NT2/D1 (cell line): ENCODE results near the gene HECW1.
A peak's percentile ranks its signal among the peaks of the same experiment; 100 is the strongest.
"Not testable (repeated sequence)": the region's sequence is repeated elsewhere in the genome, so short reads cannot be mapped to it uniquely, and the experiment has no call there.

Experiments used
- DNase-seq: peaks from one replicate; pipeline ENCODE4 v3.0.0-alpha.2; 2011; ENCODE audit warnings: low read depth, low spot score
- H3K27me3 ChIP-seq: 2 replicates; pipeline ENCODE4 v1.6.0; 2011; ENCODE audit warnings: mild to moderate bottlenecking; ENCODE audit not compliant: insufficient read length, insufficient read depth
- H3K36me3 ChIP-seq: 2 replicates; pipeline ENCODE4 v1.6.1; 2011; ENCODE audit warnings: mild to moderate bottlenecking, low read length, mixed read lengths; ENCODE audit not compliant: insufficient read depth, insufficient read length
- H3K4me1 ChIP-seq: 2 replicates; pipeline ENCODE4 v1.5.1; 2011; ENCODE audit not compliant: insufficient read depth, insufficient read length
- H3K4me3 ChIP-seq: 2 replicates; pipeline ENCODE4 v1.5.1; 2011; ENCODE audit warnings: low read depth; ENCODE audit not compliant: insufficient read length
- H3K9ac ChIP-seq: 2 replicates; pipeline ENCODE4 v1.6.0; 2011; ENCODE audit warnings: low read depth; ENCODE audit not compliant: insufficient read length
- H3K9me3 ChIP-seq: 2 replicates; pipeline ENCODE4 v1.5.1; 2011; ENCODE audit warnings: mild to moderate bottlenecking, low read length; ENCODE audit not compliant: insufficient read depth
- SUZ12 ChIP-seq: IDR thresholded peaks from 2 replicates; pipeline ENCODE4 v1.6.1; 2011; ENCODE audit not compliant: insufficient read length, insufficient read depth; ENCODE audit errors: extremely low read depth
- YY1 ChIP-seq: IDR thresholded peaks from 2 replicates; pipeline ENCODE4 v1.6.1; 2011; ENCODE audit not compliant: insufficient read length, insufficient read depth
- ZNF274 ChIP-seq: IDR thresholded peaks from 2 replicates; pipeline ENCODE4 v1.6.1; 2011; ENCODE audit warnings: mild to moderate bottlenecking, low read depth, low read length

HECW1 gene

DNA sequence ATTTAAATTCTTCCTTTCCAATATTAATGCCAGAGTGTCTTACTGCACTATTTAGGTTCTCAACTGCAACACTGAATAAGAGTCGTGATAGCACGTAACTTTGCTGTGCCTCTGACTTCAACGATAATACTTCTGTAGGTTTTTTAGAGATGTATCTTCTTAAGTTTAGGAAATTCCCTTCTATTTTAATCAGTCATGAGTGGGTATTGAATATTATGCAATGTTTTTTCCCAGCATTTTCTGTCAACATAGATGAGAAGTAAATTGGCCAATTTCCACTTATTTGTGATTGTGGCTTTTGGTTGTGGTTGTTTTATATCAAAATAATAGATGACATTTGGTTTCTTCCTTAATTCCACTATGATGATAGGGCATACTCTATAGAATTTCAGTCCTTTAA, 463.8 kb downstream of the HECW1 start:
- DNase-seq, result no peak
- Histone ChIP-seq H3K9me3 (no peaks in the 10 kb centered on the region), H3K27me3 (no peaks in the 10 kb centered on the region), H3K4me1 (no peaks in the 10 kb centered on the region), H3K36me3 (no peaks in the 10 kb centered on the region), H3K9ac (no peak overlapping the region), H3K4me3 (no peak overlapping the region)
- no peak for TF ChIP-seq SUZ12
- no peak for TF ChIP-seq ZNF274
- no peak for TF ChIP-seq YY1

DNA sequence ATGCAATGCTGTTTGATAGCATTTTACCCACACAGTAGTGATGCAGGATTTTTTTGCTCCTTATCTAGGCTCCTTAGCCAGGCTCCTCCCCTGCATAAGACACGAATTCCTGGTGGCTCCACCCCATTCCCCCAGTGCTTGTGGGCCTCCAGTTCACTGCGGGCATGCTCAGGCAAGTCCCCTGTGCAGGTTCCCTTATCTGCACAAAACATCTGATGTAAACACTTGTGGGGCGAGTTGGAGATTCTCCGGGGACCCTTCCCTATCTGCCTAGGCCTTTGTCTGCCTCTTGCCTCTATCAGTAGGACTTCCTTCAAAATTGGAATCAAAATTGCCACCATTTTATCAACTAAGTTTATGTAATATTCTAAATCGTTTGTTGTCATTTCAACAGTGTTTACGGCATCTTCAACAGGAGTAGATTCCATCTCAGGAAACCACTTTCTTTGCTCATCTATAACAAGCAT, 465.1 kb downstream of the HECW1 start:
- no peak for DNase-seq
- H3K4me1 ChIP-seq, result no peaks in the 10 kb centered on the region
- no peaks in the 10 kb centered on the region for H3K9me3 ChIP-seq
- no peak overlapping the region for H3K9ac ChIP-seq
- peaks cover 11% of the 10 kb centered on the region for H3K27me3 ChIP-seq
- no peak for TF ChIP-seq YY1
- no peak for TF ChIP-seq SUZ12
- TF ChIP-seq ZNF274, result no peak
- H3K36me3 ChIP-seq, result no peaks in the 10 kb centered on the region
- H3K4me3 ChIP-seq, result no peak overlapping the region

DNA sequence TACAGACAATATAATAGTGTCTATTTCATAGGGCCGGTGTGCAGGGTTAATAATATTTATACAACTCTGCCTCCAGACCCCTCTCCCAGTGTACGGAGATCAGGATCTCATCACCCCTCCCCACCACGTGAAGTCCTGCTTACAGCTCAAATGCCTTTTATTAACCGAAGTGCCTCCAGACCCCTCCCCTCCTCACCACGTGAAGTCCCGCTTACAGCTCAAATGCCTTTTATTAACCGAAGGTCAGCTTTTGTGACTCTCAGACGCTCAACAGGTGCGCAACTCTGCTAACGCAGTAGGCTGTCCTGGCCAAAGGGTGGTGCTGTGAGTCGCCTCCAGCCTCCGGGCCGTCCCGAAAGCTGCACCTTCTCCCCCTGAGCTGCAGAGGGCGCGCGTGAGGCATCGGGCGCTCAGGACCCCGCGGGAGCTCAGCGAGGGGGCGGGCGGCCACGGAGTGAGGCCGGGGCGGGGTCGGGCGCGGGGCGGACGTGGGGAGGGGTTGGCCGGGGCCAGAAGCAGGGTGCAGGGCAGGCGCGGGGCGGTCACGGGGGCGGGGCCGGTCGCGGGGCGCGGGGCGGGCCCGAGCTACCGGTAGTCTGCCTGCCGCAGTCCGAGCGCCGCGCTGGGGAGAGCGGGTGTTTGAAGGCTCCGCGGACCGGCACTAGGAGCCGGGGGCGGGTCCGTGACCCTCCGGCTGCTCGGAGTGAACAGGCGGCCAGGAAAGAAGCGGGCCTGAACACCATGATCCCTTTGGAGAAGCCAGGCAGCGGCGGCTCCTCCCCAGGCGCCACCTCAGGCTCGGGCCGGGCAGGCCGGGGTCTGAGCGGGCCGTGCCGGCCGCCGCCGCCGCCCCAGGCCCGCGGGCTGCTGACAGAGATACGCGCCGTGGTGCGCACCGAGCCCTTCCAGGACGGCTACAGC, 470.3 kb downstream of the HECW1 start, which contains the start of gene STK17A:
Gene STK17A (plus strand): TSS at position 606 of the 921 bp plus-strand sequence. CDS start 136 bp downstream, at position 742.
- Histone ChIP-seq H3K9ac (peak within 1 kb of the TSS; percentile 88), H3K4me3 (peak within 1 kb of the TSS; percentile 78), H3K4me1 (peaks cover 3% of the 10 kb centered on the region), H3K36me3 (no peaks in the 10 kb centered on the region), H3K27me3 (peaks cover 20% of the 10 kb centered on the region), H3K9me3 (no peaks in the 10 kb centered on the region)
- TF ChIP-seq SUZ12 (no peak), YY1 (no peak), ZNF274 (no peak)
- DNase-seq, result peak; percentile 96

DNA sequence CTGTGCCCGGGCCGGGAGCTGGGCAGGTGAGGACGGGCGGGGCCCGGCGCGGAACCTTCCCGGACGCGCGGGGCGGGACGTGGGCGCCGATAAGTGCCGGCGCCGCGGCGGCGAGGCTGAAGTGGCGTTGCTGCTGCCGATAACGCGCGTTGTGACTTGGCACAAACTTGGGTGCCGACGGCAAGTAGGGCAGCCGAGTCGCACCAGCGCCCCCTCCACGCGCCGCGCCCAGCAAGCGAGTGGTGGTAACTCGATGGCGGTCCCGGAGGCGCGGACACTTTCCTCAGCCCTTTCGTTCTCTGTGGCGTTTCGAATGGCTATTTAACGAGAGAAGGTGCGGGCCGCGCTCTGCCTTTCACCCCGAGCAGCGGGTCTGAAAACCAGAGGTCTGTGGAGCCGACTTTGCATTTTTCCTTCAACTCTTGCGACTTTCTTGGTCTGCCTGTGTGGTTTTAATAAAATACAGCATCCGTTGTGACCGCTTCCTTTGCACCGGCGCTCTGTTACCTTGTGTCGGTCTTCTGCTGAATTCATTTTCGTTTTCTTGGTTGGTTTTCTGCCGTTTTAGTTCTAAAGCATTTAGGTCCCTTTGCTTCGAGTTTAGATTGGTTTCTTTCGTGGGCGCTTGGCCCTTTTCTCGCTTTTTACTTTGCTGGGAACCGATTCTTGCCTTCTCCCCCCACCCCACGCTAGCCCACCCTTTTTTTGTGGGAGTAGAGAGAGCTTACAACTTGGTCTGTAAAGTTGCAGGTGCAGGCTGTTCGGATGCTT, 471.2 kb downstream of the HECW1 start:
- DNase-seq, result no peak
- Histone ChIP-seq H3K27me3 (peaks cover 20% of the 10 kb centered on the region), H3K9ac (peak overlapping the region; percentile 88), H3K36me3 (no peaks in the 10 kb centered on the region), H3K9me3 (no peaks in the 10 kb centered on the region), H3K4me1 (peaks cover 3% of the 10 kb centered on the region), H3K4me3 (peak overlapping the region; percentile 78)
- TF ChIP-seq ZNF274, result no peak
- TF ChIP-seq YY1, result no peak
- TF ChIP-seq SUZ12, result no peak

DNA sequence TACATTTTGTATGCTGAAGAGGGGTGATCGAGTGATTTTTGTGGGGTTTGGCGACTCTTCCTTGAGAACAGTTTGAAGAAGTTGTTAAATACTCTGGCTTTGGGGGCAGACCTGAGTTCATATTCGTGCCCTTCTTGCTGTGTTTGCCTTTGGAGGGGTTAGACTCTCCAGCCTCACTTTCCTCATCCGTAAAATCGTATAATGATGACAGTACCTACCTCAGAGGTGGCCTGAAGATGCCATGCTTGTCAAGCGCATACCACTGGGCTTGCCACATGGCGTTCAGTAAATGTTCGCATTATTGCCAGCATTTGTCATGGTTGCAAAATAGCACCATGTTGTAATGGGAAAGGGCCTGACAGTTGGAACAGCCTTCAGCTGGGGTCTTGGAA, 471.7 kb downstream of the HECW1 start:
- Histone ChIP-seq H3K9me3 (no peaks in the 10 kb centered on the region), H3K9ac (peak overlapping the region; percentile 88), H3K36me3 (no peaks in the 10 kb centered on the region), H3K4me3 (peak overlapping the region; percentile 78), H3K4me1 (peaks cover 3% of the 10 kb centered on the region), H3K27me3 (peaks cover 20% of the 10 kb centered on the region)
- DNase-seq, result no peak
- no peak for TF ChIP-seq SUZ12

DNA sequence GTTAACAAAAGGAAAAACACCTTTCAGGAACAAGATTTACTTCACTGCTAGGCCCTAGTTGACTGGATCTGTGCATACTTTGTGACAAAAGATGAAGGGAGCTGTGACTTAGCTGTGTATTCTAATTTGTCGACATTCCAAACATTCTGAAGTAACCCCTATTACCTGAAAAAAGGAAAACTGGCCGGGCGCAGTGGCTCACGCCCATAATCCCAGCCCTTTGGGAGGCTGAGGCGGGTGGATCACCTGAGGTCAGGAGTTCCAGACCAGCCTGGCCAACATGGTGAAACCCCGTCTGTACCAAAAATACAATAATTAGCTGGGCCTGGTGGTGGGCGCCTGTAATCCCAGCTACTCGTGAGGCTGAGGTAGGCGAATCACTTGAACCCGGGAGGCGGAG, 472.3 kb downstream of the HECW1 start:
- peaks cover 20% of the 10 kb centered on the region for H3K27me3 ChIP-seq
- not testable (repeated sequence) for H3K9me3 ChIP-seq, DNase-seq, H3K9ac ChIP-seq, H3K36me3 ChIP-seq, H3K4me1 ChIP-seq, H3K4me3 ChIP-seq

DNA sequence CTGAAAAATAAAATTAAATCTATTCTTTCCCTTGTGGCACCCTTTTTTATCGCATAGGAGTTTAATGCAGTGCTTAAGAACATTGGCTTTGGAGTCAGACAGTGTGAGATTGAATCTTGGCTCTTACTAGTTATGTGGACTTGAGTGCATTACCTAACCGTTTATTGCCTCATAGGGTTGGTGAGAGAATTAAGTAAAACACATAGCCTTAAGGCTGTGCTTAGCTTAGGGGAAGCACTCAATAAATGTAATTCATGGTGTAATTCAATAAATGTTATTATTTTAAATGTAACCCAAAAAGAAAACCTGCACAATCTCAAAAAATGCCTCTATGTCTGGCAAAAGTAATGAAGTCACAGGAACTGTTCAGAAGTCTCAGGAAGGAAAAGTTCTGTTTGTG, 473.1 kb downstream of the HECW1 start:
- Histone ChIP-seq H3K9ac (no peak overlapping the region), H3K27me3 (peaks cover 20% of the 10 kb centered on the region), H3K4me1 (peaks cover 3% of the 10 kb centered on the region), H3K4me3 (no peak overlapping the region), H3K36me3 (no peaks in the 10 kb centered on the region), H3K9me3 (no peaks in the 10 kb centered on the region)
- TF ChIP-seq YY1, result no peak
- no peak for DNase-seq
